DMS114 treated with DMSO at 0.1 percent for 48 hours (cell line): Measurements from ENCODE around the gene CARTPT.

Source experiments
- DNase-seq: peaks from one replicate; lab custom pipeline; 2025; ENCODE audit not compliant: unreplicated experiment; lab: John Stamatoyannopoulos, UW

CARTPT gene

GRCh38 chr5:71719063-71719964, at the start of gene CARTPT:
CARTPT (plus strand) TSS chr5:71719275; CDS start chr5:71719294, 19 bp downstream.
- no peak for DNase-seq

GRCh38 chr5:71677977-71678376, 41.1 kb upstream of the CARTPT start:
- DNase-seq = no peak

DNA sequence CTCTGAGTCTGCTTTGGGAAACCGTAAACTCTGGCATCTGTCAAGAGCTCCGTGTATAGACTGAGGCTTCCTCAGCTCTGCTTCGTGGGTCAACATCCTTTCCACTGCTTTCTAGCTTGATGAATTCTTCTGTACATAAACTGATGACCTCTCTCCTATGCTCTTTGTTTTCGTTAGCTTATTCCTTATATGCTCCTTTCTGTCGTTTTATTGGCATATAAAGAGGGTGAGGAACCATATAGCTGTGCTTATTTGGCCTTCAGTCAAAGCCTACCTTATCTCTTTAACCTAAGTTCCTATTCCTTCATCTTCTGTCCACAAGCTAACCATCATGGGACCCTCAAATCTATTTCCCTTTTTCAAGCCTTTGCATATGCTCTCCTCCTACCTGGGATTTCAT, 39.4 kb upstream of the CARTPT start:
- DNase-seq = no peak

GRCh38 chr5:71680510-71680909, 38.6 kb upstream of the CARTPT start:
- DNase-seq = no peak

DNA sequence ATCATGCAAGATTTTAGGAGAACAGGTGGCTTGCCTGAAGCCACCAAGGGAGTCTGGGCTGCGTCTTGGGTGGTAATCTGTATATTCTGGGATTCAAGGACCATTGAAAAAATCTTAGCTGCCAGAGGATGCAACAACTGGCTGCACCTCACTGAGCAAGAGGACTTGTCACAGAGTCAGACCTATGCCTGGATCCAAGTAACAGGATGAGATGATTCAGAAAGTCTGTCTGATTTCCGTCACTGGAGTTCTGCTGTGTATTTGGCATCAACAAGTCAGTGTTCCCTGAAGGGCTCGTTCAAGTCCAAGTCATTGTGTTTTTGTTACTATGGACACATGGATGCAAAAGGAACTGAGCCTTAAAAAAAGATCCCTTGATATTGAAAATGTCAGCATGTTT, 37.8 kb upstream of the CARTPT start:
- no peak for DNase-seq

GRCh38 chr5:71684309-71684708, 34.8 kb upstream of the CARTPT start:
- no peak for DNase-seq

DNA sequence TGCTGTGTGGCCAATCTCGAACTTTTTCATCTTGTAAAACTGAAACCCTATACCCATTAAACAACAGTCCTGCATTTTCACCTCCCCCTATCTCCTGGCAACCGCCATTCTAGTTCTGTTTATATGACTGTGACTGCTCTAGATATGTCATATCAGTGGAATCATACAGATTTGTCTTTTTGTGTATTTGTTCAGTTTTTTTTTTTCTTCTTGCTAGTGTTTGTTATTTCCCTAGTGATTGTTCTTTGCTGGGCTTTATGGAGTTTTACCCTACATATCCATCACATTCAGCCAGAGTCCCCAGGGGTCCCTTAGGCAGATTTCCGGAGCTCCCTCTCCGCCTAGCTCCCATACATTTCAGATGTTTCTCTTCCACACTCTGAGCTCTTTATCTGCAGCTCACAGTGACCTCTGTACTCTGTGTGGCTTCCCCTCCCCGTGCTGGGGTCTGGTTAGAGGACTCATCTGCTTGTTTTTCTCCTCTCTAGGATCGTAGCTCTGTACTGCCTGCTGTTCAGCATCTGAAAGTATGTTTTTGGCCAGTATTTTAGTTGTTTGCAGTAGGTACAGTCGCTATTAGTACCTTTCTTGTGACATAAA, 25.1 kb upstream of the CARTPT start:
- DNase-seq = no peak

DNA sequence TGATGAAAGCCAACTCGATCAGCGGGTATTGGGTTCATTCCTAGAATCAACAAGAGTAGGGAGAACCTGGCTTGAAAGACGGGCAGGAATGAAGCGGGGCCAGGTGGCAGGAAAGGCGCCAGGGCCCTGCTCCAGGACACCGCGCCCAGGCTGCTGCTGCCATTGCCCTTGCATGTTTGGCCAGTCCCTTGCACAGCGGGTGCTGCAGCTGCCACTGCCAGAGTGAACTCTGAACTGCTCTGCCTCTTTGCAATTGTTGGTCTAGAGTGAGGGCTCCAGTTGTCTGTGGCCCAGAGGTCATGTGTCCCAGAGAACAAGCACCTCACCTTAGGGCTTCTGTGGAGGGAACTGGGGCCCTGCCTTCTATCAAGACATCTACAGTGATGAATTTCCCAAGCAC, 24.0 kb upstream of the CARTPT start:
- DNase-seq = no peak

- DNase-seq = no peak
These were observed 23.5 kb upstream of the CARTPT start for GRCh38 chr5:71695595-71695994.

DNA sequence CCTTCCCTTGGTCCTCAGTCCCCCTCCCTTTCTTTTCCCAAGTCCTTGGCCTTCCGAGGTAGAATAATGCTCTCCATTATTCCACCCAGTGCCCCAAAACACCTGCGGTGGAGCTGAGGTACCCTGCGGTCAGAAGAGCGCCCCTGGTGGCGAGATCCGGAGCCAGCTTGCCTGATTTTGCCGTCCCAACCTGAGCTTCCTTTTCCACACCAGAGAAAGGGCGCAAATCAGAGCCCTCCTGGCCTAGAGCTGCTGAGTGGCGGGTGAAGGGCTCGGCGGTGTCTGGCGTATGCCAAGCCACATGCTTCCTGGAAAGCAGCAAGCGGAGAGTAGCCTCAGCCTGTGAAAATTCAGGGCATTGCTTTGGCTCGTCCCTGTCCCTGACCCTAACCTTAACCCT, 21.1 kb upstream of the CARTPT start:
- no peak for DNase-seq

DNA sequence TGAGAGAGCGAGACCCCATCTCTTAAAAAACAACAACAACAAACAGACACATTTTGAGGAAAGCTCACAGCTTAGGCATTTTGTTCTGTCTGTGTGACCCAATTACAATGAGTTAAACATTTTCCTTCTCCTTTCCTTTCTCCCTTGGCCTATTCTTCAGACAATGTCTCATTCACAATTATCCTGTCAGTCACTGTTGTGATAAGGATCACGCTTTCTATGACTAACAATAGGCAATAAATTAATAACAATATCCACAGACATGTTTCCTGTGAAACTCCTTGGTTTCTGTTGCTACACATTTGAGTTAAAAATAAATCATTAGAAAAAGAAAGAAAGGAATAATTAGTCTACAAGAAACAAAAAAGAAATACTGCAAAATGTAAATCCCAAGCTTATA, 19.8 kb upstream of the CARTPT start:
- DNase-seq = no peak

GRCh38 chr5:71699751-71700150, 19.3 kb upstream of the CARTPT start:
- DNase-seq = no peak

- DNase-seq = no peak
These were observed 18.3 kb upstream of the CARTPT start for GRCh38 chr5:71700803-71701202.

DNA sequence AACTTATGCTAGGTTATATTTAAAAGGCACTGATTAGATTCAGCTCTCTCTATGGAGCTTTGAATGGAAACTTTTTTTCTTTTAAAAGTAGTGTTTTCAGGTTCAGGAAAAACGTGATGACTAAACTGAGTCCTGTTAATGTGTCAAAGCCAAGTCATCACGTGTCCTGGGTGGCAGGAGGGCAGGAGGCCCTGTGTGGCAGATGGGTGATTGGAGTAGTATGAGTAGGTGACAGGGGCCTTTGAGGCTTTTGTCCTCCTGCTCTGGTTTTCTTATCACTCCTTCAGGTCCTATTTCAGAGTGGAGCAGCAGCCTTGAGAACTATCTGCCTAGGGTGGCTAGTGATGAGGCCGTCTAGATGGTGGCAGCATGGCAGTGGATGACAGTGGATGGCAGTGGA, 17.7 kb upstream of the CARTPT start:
- no peak for DNase-seq

DNA sequence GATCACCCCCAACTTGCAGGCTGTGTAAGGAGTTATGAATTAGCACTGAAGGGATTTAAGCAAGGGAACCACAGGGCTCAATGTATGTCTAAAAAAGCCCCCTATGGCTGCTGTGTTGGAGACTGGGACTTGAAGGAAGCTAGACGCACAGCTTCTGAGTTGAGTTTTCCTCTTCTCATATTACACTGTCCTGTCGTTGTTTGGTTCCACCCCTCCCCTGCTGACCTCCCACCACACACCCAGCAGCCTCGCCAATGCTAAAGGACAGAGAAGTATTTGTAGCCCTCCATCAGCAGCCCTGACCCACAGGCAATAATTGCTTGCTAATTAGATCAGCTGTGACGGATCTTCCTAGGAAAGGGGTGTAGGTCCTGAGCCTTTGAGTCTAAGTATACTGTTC, 15.1 kb upstream of the CARTPT start:
- no peak for DNase-seq

DNA sequence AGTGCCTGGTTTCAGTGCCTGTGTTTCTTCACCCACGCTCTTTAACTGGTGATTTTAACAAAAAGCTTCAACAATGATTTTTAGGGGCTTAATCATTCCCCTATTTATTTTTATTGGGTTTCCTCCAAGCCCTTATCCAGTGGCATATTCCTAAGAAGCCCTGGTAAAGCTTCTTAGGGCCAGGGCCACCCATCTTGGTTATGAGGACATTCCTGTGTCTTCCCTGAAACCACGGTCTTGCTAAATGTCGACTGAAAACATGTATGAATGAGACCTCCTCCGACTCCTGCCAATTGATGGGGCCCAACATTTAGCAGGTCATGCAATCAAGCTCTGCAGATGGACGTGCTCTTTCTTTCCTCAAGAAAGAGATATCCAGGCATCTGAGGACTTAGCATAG, 13.7 kb upstream of the CARTPT start:
- no peak for DNase-seq

- DNase-seq = no peak
These were observed 12.2 kb upstream of the CARTPT start for GRCh38 chr5:71706906-71707305.

DNA sequence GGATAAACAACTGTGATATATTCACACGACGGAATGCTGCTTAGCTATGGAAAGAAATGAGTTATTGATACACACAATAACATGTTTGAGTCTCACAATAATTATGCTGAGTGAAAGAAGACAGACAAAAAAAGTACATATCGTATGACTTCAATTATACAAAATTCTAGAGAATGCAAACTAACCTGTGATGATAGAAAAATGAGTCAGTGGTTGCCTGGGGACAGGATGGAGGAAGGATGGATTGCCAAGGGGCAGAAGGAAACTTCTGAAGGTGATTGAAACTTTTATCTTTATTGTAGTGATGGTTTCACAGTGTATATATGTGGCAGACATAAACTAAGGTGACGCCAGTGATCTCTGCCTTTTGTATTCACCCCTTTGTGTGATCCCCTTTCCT, 7.5 kb upstream of the CARTPT start:
- DNase-seq = no peak

GRCh38 chr5:71714911-71715310, 4.2 kb upstream of the CARTPT start:
- no peak for DNase-seq

DNA sequence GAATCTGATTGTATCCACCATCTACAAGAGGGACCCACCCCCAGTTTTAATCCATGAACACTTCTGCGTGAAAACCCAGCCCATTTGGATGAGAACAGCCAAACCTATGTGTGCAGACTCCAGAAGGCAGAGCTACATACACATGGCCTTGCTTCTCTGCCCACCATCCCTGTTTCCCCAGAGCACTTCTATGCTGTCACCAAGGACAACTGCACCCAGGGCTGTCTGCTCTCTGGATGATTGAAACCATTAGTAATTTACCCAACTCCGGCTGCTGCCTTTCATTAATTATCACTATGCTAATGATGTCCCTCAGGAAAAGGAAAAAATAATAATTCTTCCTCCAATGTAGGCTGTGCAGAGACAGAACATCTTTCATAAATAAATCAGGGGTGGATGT, 8.9 kb downstream of the CARTPT start:
- no peak for DNase-seq

- DNase-seq = no peak
These were observed 11.9 kb downstream of the CARTPT start for GRCh38 chr5:71731015-71731414.

DNA sequence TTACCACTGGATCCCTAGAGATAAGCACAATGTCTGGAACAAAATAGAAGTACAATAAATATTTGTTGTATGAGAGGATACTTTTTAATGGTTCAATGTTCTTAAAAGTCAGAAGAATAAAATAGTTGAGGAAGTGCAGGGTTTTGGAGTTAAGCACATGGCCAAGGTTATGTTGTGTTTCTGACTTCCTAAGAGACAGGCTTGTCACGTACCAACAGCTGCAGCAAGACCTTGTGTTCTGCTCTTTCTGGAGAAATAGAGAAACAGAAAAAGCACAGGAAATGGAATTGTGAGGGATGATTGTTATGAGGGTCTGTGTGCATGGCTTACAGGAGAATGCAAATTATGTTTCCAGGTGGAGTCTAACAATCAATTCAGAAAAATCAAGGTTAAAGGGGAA, 12.9 kb downstream of the CARTPT start:
- no peak for DNase-seq

DNA sequence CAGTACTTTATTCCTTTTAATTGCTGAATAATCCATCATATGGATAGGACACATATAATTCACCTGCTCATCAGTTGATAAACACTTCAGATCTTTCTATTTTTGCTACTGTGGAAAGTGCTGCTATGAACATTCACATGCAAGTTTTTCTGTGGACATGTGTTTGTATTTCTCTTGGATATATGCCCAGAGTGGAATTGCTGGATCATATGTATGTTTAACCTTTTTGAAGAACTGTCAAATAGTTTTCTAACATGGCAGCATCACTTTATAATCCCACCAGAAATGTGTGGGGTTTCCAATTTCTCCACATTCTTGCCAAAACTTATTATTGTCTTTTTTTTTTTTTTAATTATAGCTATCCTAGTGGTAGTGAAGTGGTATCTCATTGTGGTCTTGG, 15.1 kb downstream of the CARTPT start:
- no peak for DNase-seq
